ENCODE measurements around the gene AOPEP.

The AOPEP gene

DNA sequence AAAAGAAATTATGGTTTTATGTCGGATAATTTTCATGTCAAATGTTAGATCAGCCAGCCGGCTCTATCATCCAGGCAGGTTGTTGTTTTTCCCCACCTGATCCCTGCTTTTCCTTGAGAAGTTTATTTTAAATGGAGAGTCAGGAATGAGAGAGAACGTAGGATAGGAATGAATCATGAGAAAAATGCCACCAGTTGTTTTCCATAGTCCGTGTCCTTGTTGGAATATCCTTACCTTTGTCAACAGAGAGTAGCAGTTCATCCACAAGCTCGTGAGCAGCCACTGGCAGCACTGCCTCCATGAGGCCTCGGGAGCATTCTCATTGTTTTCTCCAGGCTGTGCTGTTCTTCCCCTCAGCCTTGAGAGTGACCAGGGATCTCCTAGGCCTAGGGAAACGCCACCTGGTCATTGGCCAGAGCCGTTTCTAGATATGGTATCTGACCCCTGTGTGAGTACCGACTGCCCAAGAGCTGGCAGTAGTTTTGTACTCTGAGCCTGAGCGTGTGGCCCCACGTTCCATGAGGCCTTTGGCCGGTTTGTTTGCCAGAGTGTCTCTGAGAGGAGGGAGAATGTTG lies 297.7 kb downstream of the AOPEP start:
- TF ChIP-seq POU2F2 (IDR thresholded peaks at IDR 0.05; ENCODE audit: low read depth, low read length) (no peak), POLR2A (IDR thresholded peaks at IDR 0.05; ENCODE audit: low read depth, low read length) (no peak), SPI1 (IDR thresholded peaks at IDR 0.05; ENCODE audit: low read depth, low read length) (no peak), TAF1 (IDR thresholded peaks at IDR 0.05; ENCODE audit: low read depth, low read length) (no peak), PAX5 (IDR thresholded peaks at IDR 0.05; ENCODE audit: insufficient read depth, low read length, severe bottlenecking) (no peak), POLR2AphosphoS5 (IDR thresholded peaks at IDR 0.05; ENCODE audit: low read depth, low read length) (no peak)
- no peak for FAIRE-seq

DNA sequence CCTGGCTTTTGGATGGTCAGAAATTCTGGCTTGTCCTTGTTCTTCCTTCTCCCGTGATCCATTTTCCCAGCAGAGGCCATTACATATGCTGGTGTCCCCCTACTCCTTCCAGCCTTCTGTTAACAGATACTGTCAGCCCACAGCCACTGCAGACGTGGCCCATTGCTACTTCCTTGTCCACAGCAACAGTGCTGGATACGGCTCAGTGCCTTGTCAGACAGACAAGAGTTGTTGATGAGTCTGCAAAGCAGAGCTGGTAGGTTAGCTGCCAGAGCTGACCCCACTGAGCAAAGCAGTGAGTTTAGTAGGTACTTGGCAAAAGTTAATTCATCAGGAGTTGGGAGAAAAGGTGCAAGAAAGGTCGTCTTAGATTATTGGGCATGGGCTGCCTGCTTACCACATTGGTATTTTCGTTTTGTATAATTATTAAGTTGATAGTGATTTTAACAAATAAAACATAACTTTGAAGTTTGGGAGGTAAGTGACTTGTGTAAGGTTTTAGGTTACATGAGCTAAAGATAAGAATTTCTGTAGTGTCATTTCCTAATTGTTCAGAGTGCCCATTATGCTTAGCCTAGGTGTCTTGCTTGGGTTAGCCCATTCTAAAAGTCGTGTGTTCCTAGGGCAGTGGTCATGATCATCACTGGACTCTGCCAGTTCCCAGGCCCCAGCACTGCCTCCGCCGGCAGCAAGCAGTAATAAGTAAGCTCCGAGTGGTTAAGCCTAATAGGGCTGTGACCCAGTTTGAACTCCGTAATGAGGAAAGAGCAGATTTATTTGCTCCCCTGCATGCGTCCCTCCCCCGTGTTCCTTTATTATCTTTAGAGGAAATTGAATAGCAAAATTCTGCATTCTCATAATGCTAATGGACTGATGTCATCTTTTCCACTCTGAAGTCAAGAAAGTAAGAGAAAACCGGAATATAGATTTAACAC lies 299.0 kb downstream of the AOPEP start:
- no peak for TF ChIP-seq SPI1 (IDR thresholded peaks at IDR 0.05; ENCODE audit: low read depth, low read length)
- FAIRE-seq (no peak), DNase-seq (ENCODE audit: insufficient read length, low spot score) (no peak)

More for the DNA sequence above, 297.7 kb downstream of the AOPEP start:
- DNase-seq (ENCODE audit: insufficient read length, low spot score): no peak

DNA sequence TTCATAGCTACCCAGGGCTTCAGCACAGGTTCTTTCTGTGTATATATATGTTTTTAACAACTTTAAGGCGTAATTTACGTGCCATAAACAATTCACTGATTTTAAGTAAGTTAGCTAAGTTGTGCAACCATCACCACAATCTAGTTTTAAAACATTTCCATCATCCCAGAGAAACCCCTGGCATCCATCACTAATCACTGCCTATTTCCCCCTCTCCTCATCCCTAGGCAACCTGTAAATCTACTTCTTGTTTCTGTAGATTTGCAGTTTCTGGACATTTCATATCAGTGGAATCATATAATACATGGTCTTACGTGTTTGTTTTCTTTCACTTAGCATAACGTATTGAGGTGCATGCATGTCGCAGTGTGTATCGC lies 299.6 kb downstream of the AOPEP start:
- DNase-seq (ENCODE audit: insufficient read length, low spot score) (no peak), FAIRE-seq (no peak)
- TF ChIP-seq TAF1 (IDR thresholded peaks at IDR 0.05; ENCODE audit: low read depth, low read length): no peak
- TF ChIP-seq PAX5 (IDR thresholded peaks at IDR 0.05; ENCODE audit: insufficient read depth, low read length, severe bottlenecking): no peak
- no peak for TF ChIP-seq POLR2AphosphoS5 (IDR thresholded peaks at IDR 0.05; ENCODE audit: low read depth, low read length)
- TF ChIP-seq POU2F2 (IDR thresholded peaks at IDR 0.05; ENCODE audit: low read depth, low read length): no peak
- no peak for TF ChIP-seq SPI1 (IDR thresholded peaks at IDR 0.05; ENCODE audit: low read depth, low read length)

DNA sequence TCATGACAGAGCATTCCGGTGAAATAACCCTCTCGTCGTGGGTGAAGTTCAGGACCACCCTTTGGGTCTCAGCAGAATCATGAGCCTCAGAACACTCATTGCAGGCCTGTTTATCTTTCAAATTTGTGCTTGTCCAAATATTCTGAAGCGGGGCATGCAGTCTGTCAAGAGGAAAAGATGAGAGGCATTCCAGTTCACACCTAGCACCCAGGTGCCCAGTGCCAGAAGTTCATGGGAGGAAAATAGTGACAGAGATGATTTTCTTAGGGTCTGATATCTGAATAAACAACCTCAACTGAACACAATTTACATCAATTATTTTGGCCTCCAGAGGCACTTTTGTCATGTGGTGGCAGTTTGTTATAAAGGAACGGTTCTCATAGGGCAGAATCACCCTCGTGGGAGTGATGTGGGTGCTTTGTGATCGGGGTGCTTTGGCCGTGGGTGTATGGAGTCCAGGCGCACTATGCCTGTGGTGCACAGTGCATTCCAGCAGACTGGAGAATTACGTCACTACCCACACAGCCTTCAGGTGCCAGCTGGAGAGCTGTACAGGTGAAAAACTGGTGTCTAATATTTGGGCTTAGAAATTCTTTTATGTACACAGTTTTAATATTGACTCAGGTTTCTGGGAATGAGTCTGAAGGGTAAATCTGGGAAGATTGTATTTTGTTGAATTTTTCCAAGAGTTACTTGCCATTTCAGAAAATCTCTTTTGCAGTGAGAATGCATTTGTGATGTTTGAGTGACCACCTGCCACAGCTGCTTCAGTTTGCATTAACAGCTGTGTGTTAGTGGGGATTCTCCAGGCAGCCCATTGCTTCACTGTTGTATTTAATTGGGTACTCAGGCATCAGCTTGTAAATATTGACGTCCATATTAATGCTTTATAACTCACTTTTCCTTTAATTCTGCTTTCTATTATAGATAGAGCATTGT lies 301.7 kb downstream of the AOPEP start:
- no peak for TF ChIP-seq PAX5 (IDR thresholded peaks at IDR 0.05; ENCODE audit: insufficient read depth, low read length, severe bottlenecking)
- no peak for TF ChIP-seq POU2F2 (IDR thresholded peaks at IDR 0.05; ENCODE audit: low read depth, low read length)
- no peak for TF ChIP-seq POLR2AphosphoS5 (IDR thresholded peaks at IDR 0.05; ENCODE audit: low read depth, low read length)
- no peak for TF ChIP-seq POLR2A (IDR thresholded peaks at IDR 0.05; ENCODE audit: low read depth, low read length)
- no peak for TF ChIP-seq TAF1 (IDR thresholded peaks at IDR 0.05; ENCODE audit: low read depth, low read length)
- TF ChIP-seq SPI1 (IDR thresholded peaks at IDR 0.05; ENCODE audit: low read depth, low read length): no peak
- FAIRE-seq (no peak), DNase-seq (ENCODE audit: insufficient read length, low spot score) (no peak)

DNA sequence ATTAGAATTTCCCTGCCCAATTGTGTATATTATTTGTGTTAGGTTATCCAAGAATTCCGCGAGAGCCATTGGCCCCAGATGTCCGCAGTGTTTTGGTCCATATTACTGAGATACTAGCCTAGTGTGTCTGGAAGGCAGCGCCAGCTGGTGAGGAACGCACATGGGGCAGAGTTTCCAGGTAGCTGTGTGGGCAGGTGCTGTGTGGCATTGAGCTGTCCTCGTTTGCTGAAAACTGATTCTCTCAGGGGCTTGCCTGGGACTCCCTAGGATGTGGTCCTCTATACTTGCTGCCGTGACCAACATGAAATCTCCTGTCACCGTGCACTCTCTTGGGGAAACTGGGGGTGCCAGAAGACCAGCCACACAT lies 302.3 kb downstream of the AOPEP start:
- DNase-seq (ENCODE audit: insufficient read length, low spot score): no peak
- no peak for FAIRE-seq

DNA sequence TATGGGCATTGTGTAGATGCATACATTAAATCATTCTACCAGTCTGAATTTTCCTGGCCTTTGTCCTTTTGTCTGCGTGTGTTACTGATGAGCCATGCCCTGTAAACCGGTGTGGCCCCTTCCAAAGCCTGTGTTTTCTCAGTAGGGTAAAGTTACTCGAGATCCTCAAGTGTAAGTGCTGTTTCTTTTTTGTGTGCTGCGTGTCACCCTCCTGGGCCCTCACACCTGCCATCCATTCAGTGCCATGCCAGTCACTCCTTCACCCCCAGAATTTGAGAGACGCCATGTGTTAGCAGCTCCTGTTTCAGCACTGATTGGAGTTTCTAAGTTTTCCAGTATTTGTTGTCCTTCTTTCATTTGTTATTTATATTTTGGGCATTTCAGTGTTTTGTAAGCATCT lies 302.8 kb downstream of the AOPEP start:
- no peak for DNase-seq (ENCODE audit: insufficient read length, low spot score)
- no peak for FAIRE-seq
- no peak for TF ChIP-seq POU2F2 (IDR thresholded peaks at IDR 0.05; ENCODE audit: low read depth, low read length)

More for the DNA sequence above, 302.3 kb downstream of the AOPEP start:
- no peak for TF ChIP-seq POLR2AphosphoS5 (IDR thresholded peaks at IDR 0.05; ENCODE audit: low read depth, low read length)

GRCh38 chr9:95029720-95030119 lies 303.2 kb downstream of the AOPEP start:
- no peak for TF ChIP-seq POU2F2 (IDR thresholded peaks at IDR 0.05; ENCODE audit: low read depth, low read length)
- no peak for TF ChIP-seq PAX5 (IDR thresholded peaks at IDR 0.05; ENCODE audit: insufficient read depth, low read length, severe bottlenecking)
- TF ChIP-seq SPI1 (IDR thresholded peaks at IDR 0.05; ENCODE audit: low read depth, low read length): no peak
- TF ChIP-seq POLR2A (IDR thresholded peaks at IDR 0.05; ENCODE audit: low read depth, low read length): no peak
- no peak for TF ChIP-seq POLR2AphosphoS5 (IDR thresholded peaks at IDR 0.05; ENCODE audit: low read depth, low read length)
- TF ChIP-seq TAF1 (IDR thresholded peaks at IDR 0.05; ENCODE audit: low read depth, low read length): no peak

GRCh38 chr9:95030344-95030743 lies 303.8 kb downstream of the AOPEP start:
- DNase-seq (ENCODE audit: insufficient read length, low spot score) (no peak), FAIRE-seq (no peak)
- no peak for TF ChIP-seq POLR2AphosphoS5 (IDR thresholded peaks at IDR 0.05; ENCODE audit: low read depth, low read length)

More at GRCh38 chr9:95029720-95030119, 303.2 kb downstream of the AOPEP start:
- FAIRE-seq (no peak), DNase-seq (ENCODE audit: insufficient read length, low spot score) (no peak)

- TF ChIP-seq POLR2AphosphoS5 (IDR thresholded peaks at IDR 0.05; ENCODE audit: low read depth, low read length): no peak
- no peak for TF ChIP-seq SPI1 (IDR thresholded peaks at IDR 0.05; ENCODE audit: low read depth, low read length)
- TF ChIP-seq PAX5 (IDR thresholded peaks at IDR 0.05; ENCODE audit: insufficient read depth, low read length, severe bottlenecking): no peak
- no peak for TF ChIP-seq POU2F2 (IDR thresholded peaks at IDR 0.05; ENCODE audit: low read depth, low read length)
- FAIRE-seq (no peak), DNase-seq (ENCODE audit: insufficient read length, low spot score) (no peak)
These were observed 304.6 kb downstream of the AOPEP start for GRCh38 chr9:95030920-95031642.

Measured in GM12891 (cell line).